GM12878 (cell line): Measurements from ENCODE around the gene ZNF473. TPM values are rescaled to one million over a fixed set of nuclear protein-coding genes. Genes with fewer than 3 reads are reported as not detected.

Experiments used
- ATAC-seq: fragments of 200-7000 bp; cut with Tn5 transposase; 3 replicates; pipeline ENCODE4 v1.9.1; 2020; ENCODE audit warnings: mild to moderate bottlenecking, moderate library complexity
- BruUV-seq: library from RNA; stranded (reverse); fragments of 400-500 nt; replicated peaks from 2 replicates; lab custom pipeline; 2021; lab: Mats Ljungman, UMichigan
- CTCF ChIA-PET: fragments of 300-600 bp; sonication (Branson Sonifier 250); formaldehyde crosslinking; extraction: SDS; loops from one replicate; lab custom pipeline; 2021; ENCODE audit warnings: inconsistent platforms; lab: Yijun Ruan, JAX
- POLR2A ChIA-PET: fragments of 350-600 bp; formaldehyde crosslinking; extraction: SDS; loops from one replicate; lab custom pipeline; 2021; ENCODE audit warnings: inconsistent platforms; lab: Charles Lee
- RAD21 ChIA-PET: fragments of 300-600 bp; sonication (Branson Sonifier 250); formaldehyde crosslinking; loops from one replicate; lab custom pipeline; 2023; ENCODE audit warnings: antibody characterized with exemption; ENCODE audit not compliant: unreplicated experiment; lab: Charles Lee
- SMC1A ChIA-PET: fragments of 300-600 bp; sonication (Branson Sonifier 250); formaldehyde crosslinking; loops from one replicate; lab custom pipeline; 2023; ENCODE audit not compliant: unreplicated experiment, uncharacterized antibody; lab: Charles Lee
- DNase-seq: peaks from one replicate; pipeline ENCODE4 v3.0.0-alpha.2; 2011; ENCODE audit warnings: low read depth, low spot score
- FAIRE-seq: peaks from 3 replicates; lab custom pipeline; 2011; peaks lifted over from hg19 to GRCh38; lab: Jason Lieb, UNC
- H2AFZ ChIP-seq: 2 replicates; pipeline ENCODE4 v1.6.0; 2011; ENCODE audit warnings: low read depth, low read length, control low read depth; ENCODE audit not compliant: control insufficient read depth
- H3K27ac ChIP-seq: 2 replicates; pipeline ENCODE4 v1.5.1; 2011; ENCODE audit warnings: control low read depth; ENCODE audit not compliant: control insufficient read depth, insufficient read depth
- H3K27me3 ChIP-seq, 2 experiments: replicated peaks in 1 of 2; 2 replicates each; pipeline versions ENCODE4 v1.6.0 to v1.6.1; 2011; ENCODE audit warnings: low read length in 1 of 2; ENCODE audit not compliant: control insufficient read depth in 2 of 2, insufficient read depth in 2 of 2
- H3K36me3 ChIP-seq, 2 experiments: 2 replicates each; pipeline ENCODE4 v1.5.1; 2011; ENCODE audit warnings: low read length in 1 of 2; ENCODE audit not compliant: control insufficient read depth in 2 of 2, insufficient read depth in 2 of 2
- H3K4me1 ChIP-seq: 2 replicates; pipeline ENCODE4 v1.6.1; 2011; ENCODE audit warnings: mild to moderate bottlenecking, low read length, moderate library complexity, mixed read lengths; ENCODE audit not compliant: control insufficient read depth, insufficient read depth
- H3K4me2 ChIP-seq: 2 replicates; pipeline ENCODE4 v1.6.0; 2011; ENCODE audit warnings: control low read depth; ENCODE audit not compliant: control insufficient read depth, insufficient read depth
- H3K4me3 ChIP-seq: fragments of 200-600 bp; sonication (generic); 2 replicates; pipeline ENCODE4 v1.5.1; 2016
- H3K79me2 ChIP-seq: 2 replicates; pipeline ENCODE4 v1.6.0; 2011; ENCODE audit warnings: low read length; ENCODE audit not compliant: control insufficient read depth, insufficient read depth
- H3K9ac ChIP-seq: 2 replicates; pipeline ENCODE4 v1.8.0; 2011; ENCODE audit warnings: low read length, control low read depth, mixed read lengths; ENCODE audit not compliant: control insufficient read depth, insufficient read depth
- H3K9me3 ChIP-seq: replicated peaks from 3 replicates; pipeline ENCODE4 v1.5.1; 2011; ENCODE audit warnings: mild to moderate bottlenecking, low read length; ENCODE audit not compliant: control insufficient read depth, insufficient read depth
- H4K20me1 ChIP-seq: 2 replicates; pipeline ENCODE4 v1.6.0; 2011; ENCODE audit not compliant: control insufficient read depth, insufficient read depth
- BACH1 ChIP-seq: fragments of 450-650 bp; IDR thresholded peaks from 2 replicates; pipeline ENCODE4 v1.6.1; 2017; ENCODE audit warnings: mild to moderate bottlenecking, borderline replicate concordance
- BCL11A ChIP-seq: IDR thresholded peaks from 2 replicates; pipeline ENCODE4 v1.6.1; 2011; ENCODE audit warnings: low read depth, low read length
- GATAD2B ChIP-seq: fragments of 450-650 bp; conservative IDR thresholded peaks from 2 replicates; pipeline ENCODE4 v1.6.1; 2017; ENCODE audit warnings: low read depth, mild to moderate bottlenecking, moderate library complexity
- HDGF ChIP-seq: fragments of 450-650 bp; IDR thresholded peaks from 2 replicates; pipeline ENCODE4 v1.6.1; 2016; ENCODE audit warnings: antibody characterized with exemption
- JUND ChIP-seq: IDR thresholded peaks from 2 replicates; pipeline ENCODE4 v1.6.1; 2012; ENCODE audit warnings: low read depth, mild to moderate bottlenecking, low read length, improper control_type of control experiment, moderate library complexity
- KAT2A ChIP-seq: conservative IDR thresholded peaks from 2 replicates; pipeline ENCODE4 v1.6.1; 2011; ENCODE audit warnings: low read depth, low read length; ENCODE audit not compliant: control insufficient read depth
- LARP7 ChIP-seq: fragments of 450-650 bp; IDR thresholded peaks from 2 replicates; pipeline ENCODE4 v1.6.1; 2017; ENCODE audit warnings: mild to moderate bottlenecking
- MTA2 ChIP-seq: fragments of 450-650 bp; IDR thresholded peaks from 2 replicates; pipeline ENCODE4 v1.6.1; 2016; ENCODE audit warnings: low read depth, mild to moderate bottlenecking, moderate library complexity
- MYB ChIP-seq: fragments of 150-350 bp; IDR thresholded peaks from 2 replicates; pipeline ENCODE4 v1.6.1; 2014; ENCODE audit warnings: mild to moderate bottlenecking, low read depth, low read length, borderline replicate concordance
- PAX8 ChIP-seq: fragments of 450-650 bp; IDR thresholded peaks from 2 replicates; pipeline ENCODE4 v1.6.1; 2017; ENCODE audit warnings: mild to moderate bottlenecking, moderate library complexity
- RAD21 ChIP-seq: IDR thresholded peaks from 2 replicates; pipeline ENCODE4 v1.6.1; 2011; ENCODE audit warnings: mild to moderate bottlenecking, low read depth, low read length, moderate library complexity; ENCODE audit not compliant: insufficient read depth
- SMAD5 ChIP-seq: IDR thresholded peaks from 2 replicates; pipeline ENCODE4 v1.6.1; 2016; ENCODE audit warnings: antibody characterized with exemption, low read depth
- SMC3 ChIP-seq: IDR thresholded peaks from 2 replicates; pipeline ENCODE4 v1.6.1; 2011; ENCODE audit warnings: low read length, improper control_type of control experiment, borderline replicate concordance
- WGBS: methylation state at CpG from one replicate; pipeline ENCODE4 v1.1.6; 2016; ENCODE audit warnings: low lambda C conversion rate; ENCODE audit not compliant: insufficient replicate concordance, insufficient coverage; ENCODE audit errors: missing lambda C conversion rate; 5-methylcytosine and 5-hydroxymethylcytosine counted together
- in situ Hi-C: fragments of 300-500 bp; cut with MboI; formaldehyde crosslinking; loops from 9 replicates; pipeline ENCODE4 v1.14.3; 2018; ENCODE audit warnings: mixed read lengths
- intact Hi-C: fragments of 100-400 bp; cut with micrococcal nuclease; formaldehyde crosslinking; loops from one replicate; pipeline ENCODE4 v1.14.2; 2022; ENCODE audit not compliant: unreplicated experiment
- polyA plus RNA-seq, 11 experiments: library from polyadenylated mRNA; depleted of rRNA in 4 of 11; unstranded in 6 of 11; stranded (reverse) in 5 of 11; fragments of >200 nt; fragmentation: Nextera tagmentation in 4 of 11; fragmentation: Illumina TruSeq in 1 of 11; extraction: Ambion mirVana in 4 of 11; extraction: Trizol in 1 of 11; gene quantifications; 1 replicate in 1 of 11; 2 replicates in 10 of 11; pipeline versions ENCODE4 v1.2.1 to v1.2.3, GENCODE V29; 2011 to 2016; ENCODE audit warnings: inconsistent platforms in 2 of 11, missing spikeins in 2 of 11, low read depth in 1 of 11
- total RNA-seq, 4 experiments: library from RNA; depleted of rRNA in 3 of 4; stranded (reverse); fragments of >200 nt in 3 of 4; fragmentation: Illumina TruSeq in 1 of 4; extraction: Trizol in 1 of 4; gene quantifications; 2 replicates each; pipeline versions ENCODE4 v1.2.1 to v1.2.3, GENCODE V29; 2013 to 2021
- TF ChIP-seq, protein P1 (sequence below): fragments of 450-650 bp; IDR thresholded peaks from 2 replicates; pipeline ENCODE4 v1.6.1; 2016; ENCODE audit warnings: mild to moderate bottlenecking
- TF ChIP-seq, protein P2 (sequence below): fragments of 450-650 bp; IDR thresholded peaks from 2 replicates; pipeline ENCODE4 v1.6.1; 2017; ENCODE audit warnings: low read depth, mild to moderate bottlenecking, moderate library complexity
- TF ChIP-seq, protein P3 (sequence below): IDR thresholded peaks from 2 replicates; pipeline ENCODE4 v1.6.1; 2011; ENCODE audit warnings: mild to moderate bottlenecking, low read depth, low read length, moderate library complexity; ENCODE audit not compliant: insufficient replicate concordance

ZNF473 gene
- total and polyA plus RNA-seq, 10 of the 15 experiments (the other 5 are each of a cell fraction or from before 2014, with no cell fraction given) = 2.3 to 14.9 (median 6.3) TPM

DNA sequence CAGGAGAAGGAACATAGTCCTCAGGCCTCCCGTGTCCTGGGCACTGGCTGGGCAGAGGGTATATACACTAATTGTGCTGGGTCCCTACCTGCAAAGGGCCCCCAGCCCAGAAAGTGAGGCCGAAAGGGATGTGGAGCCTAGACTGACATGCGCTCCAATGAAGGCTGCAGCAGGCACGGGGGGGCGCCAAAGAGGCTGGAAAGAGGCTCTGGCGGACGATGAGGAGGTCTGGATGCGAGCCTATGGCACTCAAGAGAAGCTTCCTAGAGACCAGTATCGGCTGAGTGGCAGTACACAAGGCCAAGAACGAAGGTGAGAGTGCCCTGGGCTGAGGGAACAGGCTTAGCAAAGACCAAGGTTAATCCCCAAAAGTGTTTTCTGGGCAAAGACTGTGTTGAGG, 17.3 kb upstream of the ZNF473 start (continued):
- no peak for TF ChIP-seq LARP7
- no peak for TF ChIP-seq BACH1
- TF ChIP-seq RAD21 = 0 out of 2 replicates have a peak, but pooled peaks have one; percentile 15
- TF ChIP-seq, all 136 proteins: peak for 2

DNA sequence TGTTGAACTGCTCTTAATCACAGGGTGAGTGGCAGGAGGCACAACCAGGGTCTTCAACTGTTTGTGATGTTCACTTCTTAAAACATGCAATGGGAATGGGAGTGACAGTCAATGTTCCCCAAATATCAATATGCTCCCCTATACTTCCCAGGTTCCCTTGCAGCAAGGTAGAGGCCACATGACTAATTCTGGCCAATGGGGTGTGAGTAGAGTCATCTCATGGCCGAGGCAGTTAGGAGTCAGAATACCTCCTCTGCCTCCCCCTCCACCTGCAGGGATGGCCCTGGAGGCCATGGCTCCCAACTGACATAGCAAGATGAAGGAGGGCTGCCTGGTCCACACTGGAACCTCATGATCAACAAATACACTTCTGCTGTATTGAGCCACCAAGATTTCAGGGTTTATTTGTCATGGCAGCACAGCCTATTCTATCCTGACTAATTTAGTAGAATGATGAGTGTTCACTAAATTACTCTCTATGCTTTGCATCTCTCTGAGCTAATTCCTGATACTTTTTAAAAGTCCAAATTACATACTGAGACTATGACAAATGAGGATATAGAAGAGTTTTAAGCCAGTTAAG, 9.5 kb upstream of the ZNF473 start:
- no peaks in the 10 kb centered on the region for H3K27me3 ChIP-seq
- ChIA-PET RAD21 (no interaction called here), POLR2A (no interaction called here), SMC1A (no interaction called here), CTCF (no interaction called here)
- H4K20me1 ChIP-seq = no peaks in the 10 kb centered on the region
- peaks cover 9 to 25% of the 10 kb centered on the region in 2 experiments for H3K36me3 ChIP-seq
- TF ChIP-seq PAX8 (no peak), JUND (no peak), HDGF (no peak), GATAD2B (no peak), KAT2A (no peak), SMC3 (no peak), SMAD5 (no peak), BCL11A (no peak), MYB (no peak), MTA2 (no peak)
- TF ChIP-seq, protein P1, sequence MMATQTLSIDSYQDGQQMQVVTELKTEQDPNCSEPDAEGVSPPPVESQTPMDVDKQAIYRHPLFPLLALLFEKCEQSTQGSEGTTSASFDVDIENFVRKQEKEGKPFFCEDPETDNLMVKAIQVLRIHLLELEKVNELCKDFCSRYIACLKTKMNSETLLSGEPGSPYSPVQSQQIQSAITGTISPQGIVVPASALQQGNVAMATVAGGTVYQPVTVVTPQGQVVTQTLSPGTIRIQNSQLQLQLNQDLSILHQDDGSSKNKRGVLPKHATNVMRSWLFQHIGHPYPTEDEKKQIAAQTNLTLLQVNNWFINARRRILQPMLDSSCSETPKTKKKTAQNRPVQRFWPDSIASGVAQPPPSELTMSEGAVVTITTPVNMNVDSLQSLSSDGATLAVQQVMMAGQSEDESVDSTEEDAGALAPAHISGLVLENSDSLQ = no peak
- TF ChIP-seq, protein P2, sequence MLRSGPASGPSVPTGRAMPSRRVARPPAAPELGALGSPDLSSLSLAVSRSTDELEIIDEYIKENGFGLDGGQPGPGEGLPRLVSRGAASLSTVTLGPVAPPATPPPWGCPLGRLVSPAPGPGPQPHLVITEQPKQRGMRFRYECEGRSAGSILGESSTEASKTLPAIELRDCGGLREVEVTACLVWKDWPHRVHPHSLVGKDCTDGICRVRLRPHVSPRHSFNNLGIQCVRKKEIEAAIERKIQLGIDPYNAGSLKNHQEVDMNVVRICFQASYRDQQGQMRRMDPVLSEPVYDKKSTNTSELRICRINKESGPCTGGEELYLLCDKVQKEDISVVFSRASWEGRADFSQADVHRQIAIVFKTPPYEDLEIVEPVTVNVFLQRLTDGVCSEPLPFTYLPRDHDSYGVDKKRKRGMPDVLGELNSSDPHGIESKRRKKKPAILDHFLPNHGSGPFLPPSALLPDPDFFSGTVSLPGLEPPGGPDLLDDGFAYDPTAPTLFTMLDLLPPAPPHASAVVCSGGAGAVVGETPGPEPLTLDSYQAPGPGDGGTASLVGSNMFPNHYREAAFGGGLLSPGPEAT = no peak
- TF ChIP-seq, protein P3, sequence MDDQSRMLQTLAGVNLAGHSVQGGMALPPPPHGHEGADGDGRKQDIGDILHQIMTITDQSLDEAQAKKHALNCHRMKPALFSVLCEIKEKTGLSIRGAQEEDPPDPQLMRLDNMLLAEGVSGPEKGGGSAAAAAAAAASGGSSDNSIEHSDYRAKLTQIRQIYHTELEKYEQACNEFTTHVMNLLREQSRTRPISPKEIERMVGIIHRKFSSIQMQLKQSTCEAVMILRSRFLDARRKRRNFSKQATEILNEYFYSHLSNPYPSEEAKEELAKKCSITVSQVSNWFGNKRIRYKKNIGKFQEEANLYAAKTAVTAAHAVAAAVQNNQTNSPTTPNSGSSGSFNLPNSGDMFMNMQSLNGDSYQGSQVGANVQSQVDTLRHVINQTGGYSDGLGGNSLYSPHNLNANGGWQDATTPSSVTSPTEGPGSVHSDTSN = no peak
- TF ChIP-seq, all 136 proteins: peak for 0
- no peak for DNase-seq
- no peaks in the 10 kb centered on the region; the same call in 2 of the 3 replicates for H3K9me3 ChIP-seq
- no peak overlapping the region for H3K27ac ChIP-seq
- no peak overlapping the region for H3K4me3 ChIP-seq
- no peak for ATAC-seq
- FAIRE-seq = no peak
- H3K9ac ChIP-seq = no peak overlapping the region
- intact Hi-C loops = no loop called here
- no TSS peak for BruUV-seq
- in situ Hi-C loops = no loop called here
- no peaks in the 10 kb centered on the region for H3K4me1 ChIP-seq
- no peaks in the 10 kb centered on the region; the same call in 1 of the 2 replicates for H3K79me2 ChIP-seq
- no peak overlapping the region for H2AFZ ChIP-seq
- 6% methylated on average over 1 of the region's 1 CpG for WGBS
- H3K4me2 ChIP-seq = no peak overlapping the region
